GM12891 (cell line): Measurements from ENCODE around the gene PCID2.

Experiments used
- PAX5 ChIP-seq: IDR thresholded peaks from 2 replicates; pipeline ENCODE4 v1.6.1; 2011; ENCODE audit warnings: low read length, moderate library complexity, mild to moderate bottlenecking; ENCODE audit not compliant: insufficient read depth, severe bottlenecking
- POLR2A ChIP-seq: IDR thresholded peaks from 2 replicates; pipeline ENCODE4 v1.6.1; 2011; ENCODE audit warnings: low read depth, low read length, control low read depth
- POLR2AphosphoS5 ChIP-seq: IDR thresholded peaks from 2 replicates; pipeline ENCODE4 v1.6.1; 2011; ENCODE audit warnings: low read depth, low read length, control low read depth
- SPI1 ChIP-seq: IDR thresholded peaks from 2 replicates; pipeline ENCODE4 v1.6.1; 2011; ENCODE audit warnings: low read depth, low read length, control low read depth
- TAF1 ChIP-seq: IDR thresholded peaks from 2 replicates; pipeline ENCODE4 v1.6.1; 2011; ENCODE audit warnings: low read depth, low read length, control low read depth

- TF ChIP-seq POLR2AphosphoS5 (no peak), POLR2A (no peak), TAF1 (no peak), PAX5 (no peak), SPI1 (no peak)
Measured at GRCh38 chr13:113239357-113239756, 30.9 kb upstream of the PCID2 start.
